Hepatocyte (in vitro differentiated cells): ENCODE data around the gene LATS2. TPM values are rescaled to one million over a fixed set of nuclear protein-coding genes. Genes with fewer than 3 reads are reported as not detected.
"Not testable (repeated sequence)": the region's sequence is repeated elsewhere in the genome, so short reads cannot be mapped to it uniquely, and the experiment has no call there.

ENCODE experiments used
- DNase-seq: peaks from one replicate; pipeline ENCODE4 v3.0.0-alpha.2; 2016; ENCODE audit warnings: low spot score
- H2AFZ ChIP-seq: fragments of 200-600 bp; sonication (generic); 2 replicates; pipeline ENCODE4 v1.6.0; 2016; ENCODE audit warnings: antibody characterized with exemption, mild to moderate bottlenecking
- H3K27ac ChIP-seq: fragments of 200-600 bp; sonication (generic); 2 replicates; pipeline ENCODE4 v1.5.1; 2016; ENCODE audit warnings: mild to moderate bottlenecking
- H3K27me3 ChIP-seq: fragments of 200-600 bp; sonication (generic); 2 replicates; pipeline ENCODE4 v1.6.1; 2016
- H3K36me3 ChIP-seq: fragments of 200-600 bp; sonication (generic); replicated peaks from 2 replicates; pipeline ENCODE4 v1.5.1; 2016; ENCODE audit warnings: low read depth; ENCODE audit not compliant: insufficient read depth
- H3K4me1 ChIP-seq: fragments of 200-600 bp; sonication (generic); 2 replicates; pipeline ENCODE4 v1.5.1; 2016; ENCODE audit warnings: mild to moderate bottlenecking, moderate library complexity; ENCODE audit not compliant: insufficient read depth
- H3K4me2 ChIP-seq: fragments of 200-600 bp; sonication (generic); 2 replicates; pipeline ENCODE4 v1.6.0; 2016
- H3K4me3 ChIP-seq: fragments of 200-600 bp; sonication (generic); 2 replicates; pipeline ENCODE4 v1.5.1; 2016; ENCODE audit warnings: mild to moderate bottlenecking
- H3K79me2 ChIP-seq: fragments of 200-600 bp; sonication (generic); 2 replicates; pipeline ENCODE4 v1.6.0; 2017; ENCODE audit warnings: mild to moderate bottlenecking
- H3K9me2 ChIP-seq: fragments of 200-600 bp; sonication (generic); replicated peaks from 2 replicates; pipeline ENCODE4 v1.6.0; 2017; ENCODE audit warnings: mild to moderate bottlenecking; ENCODE audit not compliant: insufficient read depth
- H3K9me3 ChIP-seq: fragments of 200-600 bp; sonication (generic); 2 replicates; pipeline ENCODE4 v1.5.1; 2016; ENCODE audit warnings: low read depth, mild to moderate bottlenecking
- H4K20me1 ChIP-seq: fragments of 200-600 bp; sonication (generic); 2 replicates; pipeline ENCODE4 v1.6.0; 2016; ENCODE audit warnings: mild to moderate bottlenecking; ENCODE audit not compliant: insufficient read depth, poor library complexity, severe bottlenecking
- CTCF ChIP-seq: fragments of 200-600 bp; sonication (generic); IDR thresholded peaks from 2 replicates; pipeline ENCODE4 v1.5.1; 2016; ENCODE audit warnings: antibody characterized with exemption, mild to moderate bottlenecking; ENCODE audit not compliant: poor library complexity
- EZH2 ChIP-seq: fragments of 200-600 bp; sonication (generic); IDR thresholded peaks from 2 replicates; pipeline ENCODE4 v1.6.1; 2016; ENCODE audit warnings: antibody characterized with exemption, mild to moderate bottlenecking, borderline replicate concordance
- EZH2phosphoT487 ChIP-seq: fragments of 200-600 bp; sonication (generic); IDR thresholded peaks from one replicate; pipeline ENCODE4 v1.6.1; 2018; ENCODE audit warnings: antibody characterized with exemption, mild to moderate bottlenecking, low read depth, moderate library complexity; ENCODE audit not compliant: unreplicated experiment, severe bottlenecking
- WGBS: methylation state at CpG from one replicate; pipeline ENCODE4 v1.1.6; 2016; ENCODE audit warnings: low lambda C conversion rate; ENCODE audit errors: missing lambda C conversion rate; 5-methylcytosine and 5-hydroxymethylcytosine counted together
- polyA plus RNA-seq: library from polyadenylated mRNA; unstranded; fragments of >200 nt; fragmentation: Nextera tagmentation; extraction: Ambion mirVana; gene quantifications from 2 replicates; pipeline ENCODE4 v1.2.1, GENCODE V29; 2016
- total RNA-seq: library from RNA; depleted of rRNA; stranded (reverse); fragments of >200 nt; gene quantifications from 2 replicates; pipeline ENCODE4 v1.2.3, GENCODE V29; 2014

The LATS2 gene
- total and polyA plus RNA-seq, 2 experiments from 2014 or later, result 6.2 to 15.5 TPM

- no peaks in the 10 kb centered on the region for H3K4me1 ChIP-seq
- H2AFZ ChIP-seq, result no peak overlapping the region
- 46% methylated on average over 5 of the region's 5 CpGs for WGBS
- no peak for TF ChIP-seq EZH2phosphoT487
- TF ChIP-seq CTCF, result no peak
- no peak for TF ChIP-seq EZH2
- no peaks in the 10 kb centered on the region for H3K9me2 ChIP-seq
- no peaks in the 10 kb centered on the region for H3K9me3 ChIP-seq
- no peaks in the 10 kb centered on the region for H3K36me3 ChIP-seq
- no peak for DNase-seq
- H4K20me1 ChIP-seq, result no peaks in the 10 kb centered on the region
- H3K79me2 ChIP-seq, result no peaks in the 10 kb centered on the region
- H3K27me3 ChIP-seq, result no peaks in the 10 kb centered on the region
- no peak overlapping the region for H3K4me3 ChIP-seq
- H3K4me2 ChIP-seq, result no peak overlapping the region
- no peak overlapping the region for H3K27ac ChIP-seq
These were observed 94.0 kb downstream of the LATS2 start for GRCh38 chr13:20967340-20967739.

GRCh38 chr13:20964904-20965303 is 96.5 kb downstream of the LATS2 start:
- H3K36me3 ChIP-seq, result no peaks in the 10 kb centered on the region
- H3K9me2 ChIP-seq, result no peaks in the 10 kb centered on the region
- no peaks in the 10 kb centered on the region for H3K79me2 ChIP-seq
- no peaks in the 10 kb centered on the region for H3K9me3 ChIP-seq
- H2AFZ ChIP-seq, result no peak overlapping the region
- no peak overlapping the region for H3K4me3 ChIP-seq
- no peak overlapping the region for H3K4me2 ChIP-seq
- WGBS, result 73% methylated on average over 3 of the region's 3 CpGs
- H3K4me1 ChIP-seq, result no peaks in the 10 kb centered on the region
- no peaks in the 10 kb centered on the region for H4K20me1 ChIP-seq
- no peaks in the 10 kb centered on the region for H3K27me3 ChIP-seq
- no peak for DNase-seq
- TF ChIP-seq EZH2phosphoT487, result no peak
- no peak for TF ChIP-seq EZH2
- TF ChIP-seq CTCF, result no peak
- H3K27ac ChIP-seq, result no peak overlapping the region

GRCh38 chr13:20961663-20962062 is 99.7 kb downstream of the LATS2 start:
- H2AFZ ChIP-seq, H3K9me3 ChIP-seq, H3K79me2 ChIP-seq, H3K36me3 ChIP-seq, H3K4me1 ChIP-seq, H3K9me2 ChIP-seq, H3K27me3 ChIP-seq, H4K20me1 ChIP-seq, H3K4me3 ChIP-seq, H3K4me2 ChIP-seq, H3K27ac ChIP-seq, DNase-seq: not testable (repeated sequence)
- 91% methylated on average over 10 of the region's 10 CpGs for WGBS

GRCh38 chr13:20960663-20961309 is 100.6 kb downstream of the LATS2 start:
- Histone ChIP-seq H3K79me2 (no peaks in the 10 kb centered on the region), H3K4me2 (no peak overlapping the region), H3K4me1 (no peaks in the 10 kb centered on the region), H3K27me3 (no peaks in the 10 kb centered on the region), H3K9me3 (no peaks in the 10 kb centered on the region), H3K9me2 (no peaks in the 10 kb centered on the region), H3K4me3 (no peak overlapping the region), H4K20me1 (no peaks in the 10 kb centered on the region), H3K27ac (no peak overlapping the region), H2AFZ (no peak overlapping the region), H3K36me3 (no peaks in the 10 kb centered on the region)
- no peak for TF ChIP-seq EZH2
- no peak for TF ChIP-seq EZH2phosphoT487
- no peak for TF ChIP-seq CTCF
- DNase-seq, result no peak
- WGBS, result 67% methylated on average over 14 of the region's 14 CpGs

GRCh38 chr13:20957049-20957620 is 104.3 kb downstream of the LATS2 start:
- not testable (repeated sequence) for H3K36me3 ChIP-seq, H2AFZ ChIP-seq, H3K27me3 ChIP-seq, DNase-seq, H3K4me2 ChIP-seq, H3K27ac ChIP-seq, H3K9me3 ChIP-seq, H4K20me1 ChIP-seq, H3K4me3 ChIP-seq, H3K9me2 ChIP-seq, H3K4me1 ChIP-seq, H3K79me2 ChIP-seq
- WGBS, result 92% methylated on average over 10 of the region's 10 CpGs
